HEK293 (cell line): ENCODE results near the gene OPN5.

Experiments used
- YY1 ChIP-seq: fragments of 450-650 bp; formaldehyde crosslinking; IDR thresholded peaks from 2 replicates; pipeline ENCODE4 v1.5.1; 2018; ENCODE audit warnings: missing biosample characterization, missing genetic modification characterization
- ZNF24 ChIP-seq: fragments of 450-650 bp; formaldehyde crosslinking; IDR thresholded peaks from 2 replicates; pipeline ENCODE4 v1.5.1; 2016; ENCODE audit warnings: missing biosample characterization, missing genetic modification characterization
- ZNF274 ChIP-seq, 2 experiments: fragments of 200-500 bp in 1 of 2; fragments of 450-650 bp in 1 of 2; sonication (Bioruptor generic) in 1 of 2; formaldehyde crosslinking in 1 of 2; IDR thresholded peaks; 2 replicates each; pipeline versions ENCODE4 v1.5.1 to v1.6.1; 2014 to 2016; ENCODE audit warnings: borderline replicate concordance in 1 of 2, inconsistent platforms in 1 of 2, low read length in 1 of 2, missing biosample characterization in 1 of 2, missing genetic modification characterization in 1 of 2
- ZNF768 ChIP-seq: fragments of 450-650 bp; formaldehyde crosslinking; IDR thresholded peaks from 2 replicates; pipeline ENCODE4 v1.5.1; 2018; ENCODE audit warnings: missing biosample characterization, mild to moderate bottlenecking, missing genetic modification characterization
- ZSCAN23 ChIP-seq: fragments of 450-650 bp; formaldehyde crosslinking; IDR thresholded peaks from 2 replicates; pipeline ENCODE4 v1.5.1; 2016; ENCODE audit warnings: missing biosample characterization, missing genetic modification characterization
- TF ChIP-seq, protein P1 (sequence below): fragments of 450-650 bp; formaldehyde crosslinking; IDR thresholded peaks from 2 replicates; pipeline ENCODE4 v1.5.1; 2016; ENCODE audit warnings: missing biosample characterization, missing genetic modification characterization
- TF ChIP-seq, protein P2 (sequence below): sonication (generic); formaldehyde crosslinking; IDR thresholded peaks from 2 replicates; pipeline ENCODE4 v1.8.1; 2022; ENCODE audit warnings: mild to moderate bottlenecking, moderate library complexity, missing genetic modification reagents
- TF ChIP-seq, protein P3 (sequence below): fragments of 450-650 bp; formaldehyde crosslinking; IDR thresholded peaks from 2 replicates; pipeline ENCODE4 v1.5.1; 2016; ENCODE audit warnings: missing biosample characterization, missing genetic modification characterization
- TF ChIP-seq, protein P4 (sequence below): fragments of 450-650 bp; formaldehyde crosslinking; IDR thresholded peaks from 2 replicates; pipeline ENCODE4 v1.5.1; 2016; ENCODE audit warnings: missing biosample characterization, missing genetic modification characterization

DNA sequence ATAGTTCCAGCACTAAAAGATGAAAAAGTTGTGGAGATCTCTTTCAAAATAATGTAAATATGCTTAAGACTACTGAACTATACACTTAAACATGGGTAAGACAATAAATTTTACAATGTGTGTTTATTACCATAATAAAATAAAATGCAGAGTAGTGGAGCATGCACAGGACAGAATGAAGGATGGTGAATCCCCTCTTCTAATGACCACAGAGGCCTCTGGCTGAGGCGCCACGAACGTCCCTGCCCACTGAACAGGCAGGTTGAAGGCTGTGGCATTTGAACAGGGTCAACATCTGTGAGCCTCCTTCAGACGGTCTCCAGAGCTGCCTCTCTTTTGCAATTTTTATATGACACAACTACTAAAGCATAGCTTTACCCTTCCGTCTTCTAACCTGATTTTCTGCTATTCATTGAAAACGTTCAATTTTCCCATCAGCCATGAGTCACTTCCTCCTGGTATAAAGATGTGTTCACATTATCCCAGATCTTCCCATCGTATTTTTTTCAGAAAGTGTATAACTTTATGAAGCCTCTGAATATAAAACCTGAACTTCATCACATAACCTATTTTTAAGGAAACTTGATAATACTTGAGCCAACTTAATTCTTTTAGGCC lies 45.6 kb upstream of the OPN5 start:
- TF ChIP-seq, protein P1, sequence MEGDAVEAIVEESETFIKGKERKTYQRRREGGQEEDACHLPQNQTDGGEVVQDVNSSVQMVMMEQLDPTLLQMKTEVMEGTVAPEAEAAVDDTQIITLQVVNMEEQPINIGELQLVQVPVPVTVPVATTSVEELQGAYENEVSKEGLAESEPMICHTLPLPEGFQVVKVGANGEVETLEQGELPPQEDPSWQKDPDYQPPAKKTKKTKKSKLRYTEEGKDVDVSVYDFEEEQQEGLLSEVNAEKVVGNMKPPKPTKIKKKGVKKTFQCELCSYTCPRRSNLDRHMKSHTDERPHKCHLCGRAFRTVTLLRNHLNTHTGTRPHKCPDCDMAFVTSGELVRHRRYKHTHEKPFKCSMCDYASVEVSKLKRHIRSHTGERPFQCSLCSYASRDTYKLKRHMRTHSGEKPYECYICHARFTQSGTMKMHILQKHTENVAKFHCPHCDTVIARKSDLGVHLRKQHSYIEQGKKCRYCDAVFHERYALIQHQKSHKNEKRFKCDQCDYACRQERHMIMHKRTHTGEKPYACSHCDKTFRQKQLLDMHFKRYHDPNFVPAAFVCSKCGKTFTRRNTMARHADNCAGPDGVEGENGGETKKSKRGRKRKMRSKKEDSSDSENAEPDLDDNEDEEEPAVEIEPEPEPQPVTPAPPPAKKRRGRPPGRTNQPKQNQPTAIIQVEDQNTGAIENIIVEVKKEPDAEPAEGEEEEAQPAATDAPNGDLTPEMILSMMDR (tag by site-specific recombination), result no peak
- TF ChIP-seq, protein P2, sequence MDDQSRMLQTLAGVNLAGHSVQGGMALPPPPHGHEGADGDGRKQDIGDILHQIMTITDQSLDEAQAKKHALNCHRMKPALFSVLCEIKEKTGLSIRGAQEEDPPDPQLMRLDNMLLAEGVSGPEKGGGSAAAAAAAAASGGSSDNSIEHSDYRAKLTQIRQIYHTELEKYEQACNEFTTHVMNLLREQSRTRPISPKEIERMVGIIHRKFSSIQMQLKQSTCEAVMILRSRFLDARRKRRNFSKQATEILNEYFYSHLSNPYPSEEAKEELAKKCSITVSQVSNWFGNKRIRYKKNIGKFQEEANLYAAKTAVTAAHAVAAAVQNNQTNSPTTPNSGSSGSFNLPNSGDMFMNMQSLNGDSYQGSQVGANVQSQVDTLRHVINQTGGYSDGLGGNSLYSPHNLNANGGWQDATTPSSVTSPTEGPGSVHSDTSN, result no peak
- TF ChIP-seq ZSCAN23 (tag by site-specific recombination), result no peak
- TF ChIP-seq YY1 (tag by site-specific recombination), result no peak
- no peak for TF ChIP-seq ZNF768 (tag by site-specific recombination)
- TF ChIP-seq, protein P3, sequence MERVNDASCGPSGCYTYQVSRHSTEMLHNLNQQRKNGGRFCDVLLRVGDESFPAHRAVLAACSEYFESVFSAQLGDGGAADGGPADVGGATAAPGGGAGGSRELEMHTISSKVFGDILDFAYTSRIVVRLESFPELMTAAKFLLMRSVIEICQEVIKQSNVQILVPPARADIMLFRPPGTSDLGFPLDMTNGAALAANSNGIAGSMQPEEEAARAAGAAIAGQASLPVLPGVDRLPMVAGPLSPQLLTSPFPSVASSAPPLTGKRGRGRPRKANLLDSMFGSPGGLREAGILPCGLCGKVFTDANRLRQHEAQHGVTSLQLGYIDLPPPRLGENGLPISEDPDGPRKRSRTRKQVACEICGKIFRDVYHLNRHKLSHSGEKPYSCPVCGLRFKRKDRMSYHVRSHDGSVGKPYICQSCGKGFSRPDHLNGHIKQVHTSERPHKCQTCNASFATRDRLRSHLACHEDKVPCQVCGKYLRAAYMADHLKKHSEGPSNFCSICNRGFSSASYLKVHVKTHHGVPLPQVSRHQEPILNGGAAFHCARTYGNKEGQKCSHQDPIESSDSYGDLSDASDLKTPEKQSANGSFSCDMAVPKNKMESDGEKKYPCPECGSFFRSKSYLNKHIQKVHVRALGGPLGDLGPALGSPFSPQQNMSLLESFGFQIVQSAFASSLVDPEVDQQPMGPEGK (tag by site-specific recombination), result no peak
- TF ChIP-seq, protein P4, sequence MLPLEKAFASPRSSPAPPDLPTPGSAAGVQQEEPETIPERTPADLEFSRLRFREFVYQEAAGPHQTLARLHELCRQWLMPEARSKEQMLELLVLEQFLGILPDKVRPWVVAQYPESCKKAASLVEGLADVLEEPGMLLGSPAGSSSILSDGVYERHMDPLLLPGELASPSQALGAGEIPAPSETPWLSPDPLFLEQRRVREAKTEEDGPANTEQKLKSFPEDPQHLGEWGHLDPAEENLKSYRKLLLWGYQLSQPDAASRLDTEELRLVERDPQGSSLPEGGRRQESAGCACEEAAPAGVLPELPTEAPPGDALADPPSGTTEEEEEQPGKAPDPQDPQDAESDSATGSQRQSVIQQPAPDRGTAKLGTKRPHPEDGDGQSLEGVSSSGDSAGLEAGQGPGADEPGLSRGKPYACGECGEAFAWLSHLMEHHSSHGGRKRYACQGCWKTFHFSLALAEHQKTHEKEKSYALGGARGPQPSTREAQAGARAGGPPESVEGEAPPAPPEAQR (tag by site-specific recombination), result no peak
- no peak for TF ChIP-seq ZNF24 (tag by site-specific recombination)
- TF ChIP-seq ZNF274 (IDR thresholded peaks at IDR 0.05; ENCODE audit: low read length), result no peak
- no peak for TF ChIP-seq ZNF274 (tag by site-specific recombination; IDR thresholded peaks at IDR 0.05; ENCODE audit: borderline replicate concordance)
